GM12878 (cell line): ENCODE data around the gene TLK2.
"Not testable (repeated sequence)": the region's sequence is repeated elsewhere in the genome, so short reads cannot be mapped to it uniquely, and the experiment has no call there.

Experiments used
- ATF7 ChIP-seq: fragments of 450-650 bp; IDR thresholded peaks from 2 replicates; pipeline ENCODE4 v1.6.1; 2016; ENCODE audit warnings: low read depth, mild to moderate bottlenecking
- BRCA1 ChIP-seq: IDR thresholded peaks from 2 replicates; pipeline ENCODE4 v1.6.1; 2011; ENCODE audit warnings: low read depth, low read length, improper control_type of control experiment
- ETV6 ChIP-seq, 2 experiments: fragments of 450-650 bp in 1 of 2; IDR thresholded peaks in 1 of 2; conservative IDR thresholded peaks in 1 of 2; 2 replicates each; pipeline ENCODE4 v1.6.1; 2014; ENCODE audit warnings: antibody characterized with exemption in 1 of 2, borderline replicate concordance in 1 of 2, low read depth in 1 of 2, mild to moderate bottlenecking in 1 of 2, moderate library complexity in 1 of 2
- EZH2 ChIP-seq: IDR thresholded peaks from 2 replicates; pipeline ENCODE4 v1.6.1; 2012; ENCODE audit warnings: low read depth, mild to moderate bottlenecking, control low read depth, inconsistent platforms, low read length, borderline replicate concordance; ENCODE audit not compliant: control insufficient read depth
- IRF3 ChIP-seq: fragments of 450-650 bp; IDR thresholded peaks from 2 replicates; pipeline ENCODE4 v1.6.1; 2014; ENCODE audit warnings: mild to moderate bottlenecking
- NR2C1 ChIP-seq: fragments of 450-650 bp; IDR thresholded peaks from 2 replicates; pipeline ENCODE4 v1.6.1; 2017; ENCODE audit warnings: antibody characterized with exemption, mild to moderate bottlenecking, moderate library complexity
- RAD21 ChIP-seq: IDR thresholded peaks from 2 replicates; pipeline ENCODE4 v1.6.1; 2011; ENCODE audit warnings: mild to moderate bottlenecking, low read depth, low read length, moderate library complexity; ENCODE audit not compliant: insufficient read depth
- RBBP5 ChIP-seq: fragments of 200-600 bp; sonication (generic); conservative IDR thresholded peaks from 2 replicates; pipeline ENCODE4 v1.6.1; 2016
- SIX5 ChIP-seq: IDR thresholded peaks from 2 replicates; pipeline ENCODE4 v1.6.1; 2011; ENCODE audit warnings: mild to moderate bottlenecking, low read depth, low read length, moderate library complexity; ENCODE audit not compliant: severe bottlenecking
- SP1 ChIP-seq: IDR thresholded peaks from one replicate; pipeline ENCODE4 v1.6.1; 2011; ENCODE audit warnings: low read depth, low read length
- ZBTB4 ChIP-seq: fragments of 450-650 bp; formaldehyde crosslinking; IDR thresholded peaks from 2 replicates; pipeline ENCODE4 v1.4.0; 2022; ENCODE audit warnings: mild to moderate bottlenecking, moderate library complexity

DNA sequence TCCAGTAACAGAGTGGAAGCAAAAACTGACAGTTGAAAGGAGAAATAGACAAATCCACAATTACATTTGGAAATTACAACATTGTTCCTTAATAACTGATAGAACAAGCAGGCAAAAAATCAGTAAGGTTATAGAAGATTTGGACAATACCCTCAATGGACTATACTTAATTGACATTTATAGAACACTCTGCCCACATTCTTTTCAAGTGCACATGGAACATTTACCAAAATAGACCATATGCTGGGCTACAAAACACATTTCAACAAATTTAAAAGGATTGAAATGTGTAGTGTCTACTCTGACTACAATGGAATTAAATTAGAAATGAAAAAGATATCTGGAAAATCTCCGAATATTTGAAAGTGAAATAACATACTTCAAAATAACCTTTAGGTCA lies 21.8 kb downstream of the TLK2 start:
- not testable (repeated sequence) for TF ChIP-seq EZH2; BRCA1; IRF3; ETV6 (conservative IDR thresholded peaks at IDR 0.05 in 1 of 2, IDR thresholded peaks at IDR 0.05 in 1 of 2; ENCODE audit: borderline replicate concordance in 1 of 2, low read depth in 1 of 2); RBBP5; ATF7; NR2C1; RAD21; SP1; ZBTB4; SIX5
